GM18507 (cell line): ENCODE measurements around the gene KLC1.

Source experiments
- DNase-seq: peaks from one replicate; pipeline ENCODE4 v3.0.0; 2011; ENCODE audit warnings: low read depth; ENCODE audit not compliant: insufficient read length; ENCODE audit errors: extremely low spot score
- FAIRE-seq: peaks from 2 replicates; lab custom pipeline; 2011; peaks lifted over from hg19 to GRCh38; lab: Jason Lieb, UNC

Gene KLC1

DNA sequence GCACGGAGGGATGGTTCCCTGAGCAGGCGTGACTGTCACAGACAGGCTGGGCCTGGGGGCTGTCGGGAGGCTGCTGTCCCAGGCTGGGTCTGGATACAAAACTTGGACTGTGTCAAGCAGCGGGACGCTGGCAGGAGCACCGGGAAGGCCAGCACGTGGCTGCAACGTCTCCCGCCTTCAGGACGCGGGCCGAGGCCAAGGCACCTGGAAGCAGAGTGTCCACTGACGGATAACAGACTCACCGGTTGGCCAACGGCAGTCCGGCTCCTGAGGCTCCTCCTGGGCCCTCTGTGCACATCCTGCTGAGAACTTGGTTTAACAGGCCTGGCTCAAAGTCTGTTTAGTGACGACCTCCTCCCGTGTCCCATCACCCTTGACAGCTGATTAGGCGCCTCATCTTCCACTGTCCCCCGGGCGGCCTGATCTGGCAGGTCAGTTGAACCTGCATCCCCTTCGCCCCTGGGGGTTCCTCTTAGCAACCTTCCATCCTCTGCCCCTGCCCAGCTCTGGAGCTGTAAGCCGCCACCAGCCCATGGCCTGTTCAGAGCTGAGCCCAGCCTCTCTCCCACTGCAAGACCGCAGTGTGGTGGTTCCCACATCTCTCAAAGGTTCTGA, 83.7 kb downstream of the KLC1 start:
- FAIRE-seq = no peak
- no peak for DNase-seq

DNA sequence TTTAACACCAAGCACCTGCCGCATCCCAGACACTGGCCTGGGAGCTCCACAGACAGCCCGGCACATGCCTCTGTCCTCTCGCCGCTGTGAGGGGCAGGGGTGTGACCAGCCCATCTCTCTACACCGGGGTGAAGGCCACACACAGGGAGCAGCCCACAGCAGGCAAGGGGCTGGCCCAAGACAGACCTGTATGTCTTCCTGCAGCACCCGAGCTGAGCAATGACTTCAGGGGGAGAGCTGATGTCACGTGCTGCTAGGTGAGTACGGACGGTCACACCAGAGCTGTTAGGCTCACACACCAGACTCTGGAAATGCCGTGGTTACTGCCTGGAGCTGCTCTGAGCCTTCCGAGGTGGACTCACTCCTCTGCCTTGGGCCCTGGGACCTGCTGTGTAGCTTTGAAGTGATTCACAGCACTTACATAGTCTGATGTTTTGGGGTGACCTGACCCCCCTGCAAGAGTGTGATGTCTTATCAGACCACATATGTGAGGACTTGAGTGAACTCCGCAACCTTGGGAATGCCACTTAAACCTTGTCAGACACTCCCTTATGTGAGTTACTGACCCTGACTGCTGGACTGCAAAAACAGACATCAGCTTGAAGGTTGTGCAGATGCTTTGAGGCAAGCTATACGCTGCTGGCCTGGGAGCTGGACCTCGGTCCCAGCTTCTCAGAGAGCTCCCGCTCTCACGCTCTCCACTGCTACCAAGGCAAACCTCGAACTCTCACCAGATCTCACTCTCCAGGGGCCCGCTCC, 84.5 kb downstream of the KLC1 start:
- FAIRE-seq = no peak
- DNase-seq = no peak

- no peak for FAIRE-seq
- DNase-seq = no peak
Observed at GRCh38 chr14:103714063-103714724, 85.2 kb downstream of the KLC1 start.

- peak; percentile 100 for FAIRE-seq
Observed at GRCh38 chr14:103715052-103716000, 86.3 kb downstream of the KLC1 start, which contains the start of the genes XRCC3 and ZFYVE21. XRCC3 (minus strand) TSS chr14:103715451; CDS start chr14:103711087, 4,364 bp downstream. ZFYVE21 (plus strand) TSS chr14:103715810; CDS start chr14:103715842, 32 bp downstream.

DNA sequence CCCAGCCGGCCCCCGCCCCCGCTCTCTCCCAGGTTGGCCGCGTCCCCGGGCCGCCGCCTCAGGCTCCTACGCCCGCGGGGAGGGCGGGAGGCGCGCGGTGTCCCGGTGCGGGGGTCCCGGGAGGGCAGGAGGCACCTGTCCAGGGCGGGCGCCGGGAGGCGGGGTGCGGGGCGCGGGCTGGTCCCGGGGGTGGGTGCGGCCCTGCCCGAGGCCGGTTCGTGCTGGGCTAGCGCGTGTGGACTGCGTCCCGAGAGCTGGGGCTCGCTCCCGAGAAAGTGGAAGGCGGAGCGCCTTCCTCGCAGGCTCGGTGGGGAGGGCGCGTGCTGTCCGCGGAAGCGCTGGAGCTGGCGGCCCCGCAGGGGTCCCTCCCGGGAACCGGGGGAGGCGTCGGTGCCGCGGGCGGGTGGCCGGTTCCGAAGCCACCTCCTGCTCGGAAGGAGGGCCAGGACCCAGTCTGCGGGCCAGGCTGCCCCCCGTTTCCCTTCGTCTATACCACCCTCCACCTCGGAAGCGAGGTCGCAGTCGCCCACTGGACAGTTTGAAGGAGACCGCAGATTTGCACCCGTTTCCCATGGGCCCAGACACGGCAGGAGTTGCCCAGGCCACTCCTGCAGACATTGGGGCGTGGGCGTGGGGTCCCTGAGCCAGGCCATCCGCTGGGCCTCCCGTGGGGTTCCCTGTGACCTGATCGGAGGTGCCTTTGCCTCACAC, 87.2 kb downstream of the KLC1 start:
- FAIRE-seq = no peak
- no peak for DNase-seq

More at GRCh38 chr14:103715052-103716000, 86.3 kb downstream of the KLC1 start, which contains the start of the genes XRCC3 and ZFYVE21:
- DNase-seq = peak; percentile 100

DNA sequence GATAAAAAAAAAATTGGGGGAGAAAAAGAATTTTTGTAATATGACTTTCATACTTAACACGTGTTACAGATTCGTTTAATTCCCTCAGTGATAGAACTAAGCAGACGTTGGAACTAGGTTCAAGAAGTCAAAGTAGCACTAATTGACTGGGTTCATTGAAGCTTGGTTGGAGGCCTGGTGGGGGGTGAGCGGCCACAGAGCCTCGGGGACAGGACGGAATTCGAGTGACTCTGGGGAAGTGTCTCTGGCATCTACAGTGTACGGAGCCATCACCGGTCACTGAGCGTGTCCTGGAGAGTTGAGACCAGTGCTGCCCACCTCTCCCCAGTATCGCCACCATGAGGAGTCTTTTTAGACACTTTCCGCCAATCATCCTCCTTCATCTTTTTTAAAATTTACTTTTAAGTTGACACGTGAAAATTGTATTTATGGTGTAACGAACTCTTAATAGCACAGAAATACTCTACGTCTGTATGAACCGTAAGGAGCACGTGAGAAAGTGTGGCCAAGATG, 87.9 kb downstream of the KLC1 start:
- DNase-seq (no peak), FAIRE-seq (no peak)

- FAIRE-seq = no peak
- no peak for DNase-seq
Observed at GRCh38 chr14:103718572-103718971, 89.6 kb downstream of the KLC1 start.

GRCh38 chr14:103719751-103720150, 90.7 kb downstream of the KLC1 start:
- FAIRE-seq (no peak), DNase-seq (no peak)

- FAIRE-seq (no peak), DNase-seq (no peak)
Observed at GRCh38 chr14:103721334-103722120, 92.5 kb downstream of the KLC1 start.

DNA sequence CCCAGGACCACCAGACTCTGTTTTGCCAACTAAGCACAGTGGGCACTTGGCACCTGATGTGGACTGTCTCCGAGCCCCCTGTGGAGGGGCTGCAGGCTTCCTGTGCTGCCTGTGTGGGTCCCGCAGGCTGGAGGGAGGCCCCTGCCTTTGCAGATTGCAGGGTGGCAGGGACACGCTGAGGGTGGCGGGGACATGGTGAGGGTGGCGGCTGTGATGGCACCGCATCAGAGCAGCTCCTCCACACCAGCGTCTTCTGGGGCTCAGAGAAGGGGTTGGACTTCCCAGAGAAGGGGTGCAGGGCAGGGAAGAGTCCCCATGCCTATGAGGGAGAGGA, 94.7 kb downstream of the KLC1 start:
- FAIRE-seq (no peak), DNase-seq (no peak)

- no peak for DNase-seq
- FAIRE-seq = no peak
Observed at GRCh38 chr14:103724116-103724515, 95.1 kb downstream of the KLC1 start.

GRCh38 chr14:103725001-103725682, 96.1 kb downstream of the KLC1 start:
- FAIRE-seq = no peak

GRCh38 chr14:103725739-103726395, 96.9 kb downstream of the KLC1 start:
- FAIRE-seq (no peak), DNase-seq (no peak)

More at GRCh38 chr14:103725001-103725682, 96.1 kb downstream of the KLC1 start:
- no peak for DNase-seq

GRCh38 chr14:103726474-103726873, 97.5 kb downstream of the KLC1 start:
- no peak for FAIRE-seq
- DNase-seq = no peak

- no peak for FAIRE-seq
- no peak for DNase-seq
Observed at GRCh38 chr14:103727313-103727980, 98.4 kb downstream of the KLC1 start.

- FAIRE-seq = no peak
Observed at GRCh38 chr14:103728141-103728540, 99.1 kb downstream of the KLC1 start.

More at GRCh38 chr14:103728141-103728540, 99.1 kb downstream of the KLC1 start:
- DNase-seq = no peak
